PC-9 (cell line): ENCODE data around the gene CD151. TPM values are rescaled to one million over a fixed set of nuclear protein-coding genes. Genes with fewer than 3 reads are reported as not detected.

Experiments used
- BruUV-seq: library from RNA; stranded (reverse); fragments of 400-500 nt; replicated peaks from 2 replicates; lab custom pipeline; 2021; lab: Mats Ljungman, UMichigan
- CTCF ChIA-PET: fragments of 300-600 bp; sonication (Branson Sonifier 250); formaldehyde crosslinking; loops from one replicate; lab custom pipeline; 2022; ENCODE audit warnings: antibody characterized with exemption; lab: Charles Lee
- POLR2A ChIA-PET: fragments of 300-600 bp; sonication (Branson Sonifier 250); formaldehyde crosslinking; loops from one replicate; lab custom pipeline; 2022; ENCODE audit warnings: antibody characterized with exemption; ENCODE audit not compliant: unreplicated experiment; lab: Charles Lee
- DNase-seq, 2 experiments: peaks; one replicate each; pipeline versions ENCODE4 v3.0.0 to v3.0.0-alpha.2; 2015 to 2022; ENCODE audit warnings: mixed read lengths in 1 of 2
- H2AFZ ChIP-seq: fragments of 200-600 bp; sonication (generic); 2 replicates; pipeline ENCODE4 v1.8.1; 2017; ENCODE audit warnings: antibody characterized with exemption
- H3F3A ChIP-seq: fragments of 200-600 bp; sonication (generic); 2 replicates; pipeline ENCODE4 v1.8.1; 2017; ENCODE audit warnings: antibody characterized with exemption, mild to moderate bottlenecking, low read depth; ENCODE audit not compliant: insufficient read depth
- H3K27ac ChIP-seq: fragments of 200-600 bp; sonication (generic); 2 replicates; pipeline ENCODE4 v1.6.1; 2016; ENCODE audit warnings: mixed run types
- H3K27me3 ChIP-seq: fragments of 200-600 bp; sonication (generic); 2 replicates; pipeline ENCODE4 v1.6.1; 2016; ENCODE audit warnings: low read depth, mixed run types; ENCODE audit not compliant: insufficient read depth
- H3K36me3 ChIP-seq: fragments of 200-600 bp; sonication (generic); 2 replicates; pipeline ENCODE4 v1.6.1; 2016; ENCODE audit warnings: low read depth, mixed run types
- H3K4me1 ChIP-seq: fragments of 200-600 bp; sonication (generic); replicated peaks from 2 replicates; pipeline ENCODE4 v1.6.1; 2016; ENCODE audit warnings: mixed run types; ENCODE audit not compliant: insufficient read depth
- H3K4me2 ChIP-seq: fragments of 200-600 bp; sonication (generic); 2 replicates; pipeline ENCODE4 v1.6.1; 2017; ENCODE audit warnings: mixed run types
- H3K4me3 ChIP-seq: fragments of 200-600 bp; sonication (generic); 2 replicates; pipeline ENCODE4 v1.6.1; 2016; ENCODE audit warnings: mixed run types
- H3K79me2 ChIP-seq: fragments of 200-600 bp; sonication (generic); 2 replicates; pipeline ENCODE4 v1.6.1; 2017; ENCODE audit warnings: low read depth, mixed run types
- H3K9me2 ChIP-seq: fragments of 200-600 bp; sonication (generic); 2 replicates; pipeline ENCODE4 v1.8.1; 2017; ENCODE audit warnings: mild to moderate bottlenecking; ENCODE audit not compliant: insufficient read depth
- H3K9me3 ChIP-seq: fragments of 200-600 bp; sonication (generic); 2 replicates; pipeline ENCODE4 v1.8.1; 2016; ENCODE audit warnings: low read depth; ENCODE audit not compliant: insufficient read depth
- H4K20me1 ChIP-seq: fragments of 200-600 bp; sonication (generic); 2 replicates; pipeline ENCODE4 v1.8.1; 2017; ENCODE audit not compliant: insufficient read depth
- CTCF ChIP-seq: fragments of 200-600 bp; sonication (generic); conservative IDR thresholded peaks from 2 replicates; pipeline ENCODE4 v1.6.1; 2017; ENCODE audit warnings: mixed run types, antibody characterized with exemption, mild to moderate bottlenecking, moderate library complexity
- EZH2 ChIP-seq: fragments of 200-600 bp; sonication (generic); IDR thresholded peaks from 2 replicates; pipeline ENCODE4 v1.8.0; 2017; ENCODE audit warnings: antibody characterized with exemption, low read depth
- intact Hi-C: fragments of 100-400 bp; cut with micrococcal nuclease; formaldehyde crosslinking; loops from one replicate; pipeline ENCODE4 v1.10.0; 2022; ENCODE audit not compliant: unreplicated experiment
- total RNA-seq: library from RNA; stranded (reverse); gene quantifications from 2 replicates; pipeline ENCODE4 v1.2.3, GENCODE V29; 2021

Gene CD151
- total RNA-seq, 1 experiment from 2014 or later = 184 TPM

GRCh38 chr11:880447-880846 is 47.7 kb downstream of the CD151 start:
- Histone ChIP-seq H3K27ac (no peak overlapping the region), H3K79me2 (no peaks in the 10 kb centered on the region), H3K4me1 (no peaks in the 10 kb centered on the region), H3K9me2 (no peaks in the 10 kb centered on the region), H3K36me3 (no peaks in the 10 kb centered on the region), H2AFZ (no peak overlapping the region), H3K9me3 (no peaks in the 10 kb centered on the region), H3K4me2 (no peak overlapping the region), H3K27me3 (no peaks in the 10 kb centered on the region), H3F3A (peaks cover 6% of the 10 kb centered on the region; the same call in 1 of the 2 replicates), H3K4me3 (no peak overlapping the region), H4K20me1 (peaks cover 2% of the 10 kb centered on the region)
- no TSS peak for BruUV-seq
- ChIA-PET POLR2A (no interaction called here), CTCF (no interaction called here)
- intact Hi-C loops = no loop called here
- no peak for TF ChIP-seq CTCF
- TF ChIP-seq EZH2 = no peak
- no peak for DNase-seq

DNA sequence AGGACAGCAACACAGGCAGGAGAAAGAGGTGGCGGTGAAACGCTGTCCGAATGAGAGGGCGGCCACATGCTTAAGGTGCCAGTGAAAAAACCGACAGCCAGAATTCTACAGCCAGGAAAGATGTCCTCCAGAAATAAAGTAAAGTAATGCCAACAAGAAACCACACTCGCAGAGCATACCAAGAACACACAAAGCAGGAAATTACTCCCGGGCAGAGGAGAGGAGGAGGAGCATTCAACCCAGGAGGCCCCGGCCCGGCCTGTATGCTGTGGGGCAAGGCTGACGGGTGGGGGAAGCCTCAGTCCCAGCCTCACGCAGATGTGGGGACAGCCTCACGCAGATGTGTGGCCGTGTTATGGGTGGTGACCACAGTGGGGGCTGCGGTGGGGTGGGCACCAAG is 49.8 kb downstream of the CD151 start:
- Histone ChIP-seq H3K4me1 (no peaks in the 10 kb centered on the region), H3K4me2 (no peak overlapping the region), H3K27ac (no peak overlapping the region), H3F3A (peaks cover 6% of the 10 kb centered on the region; the same call in 1 of the 2 replicates), H3K27me3 (no peaks in the 10 kb centered on the region), H2AFZ (no peak overlapping the region), H3K79me2 (no peaks in the 10 kb centered on the region), H3K9me2 (no peaks in the 10 kb centered on the region), H3K36me3 (no peaks in the 10 kb centered on the region), H3K4me3 (no peak overlapping the region), H4K20me1 (peaks cover 2% of the 10 kb centered on the region; the same call in 1 of the 2 replicates), H3K9me3 (no peaks in the 10 kb centered on the region)
- intact Hi-C loops = no loop called here
- BruUV-seq = no TSS peak
- ChIA-PET POLR2A (no interaction called here), CTCF (no interaction called here)
- TF ChIP-seq EZH2 (no peak), CTCF (no peak)
- no peak for DNase-seq

GRCh38 chr11:883527-883926 is 50.8 kb downstream of the CD151 start:
- no peaks in the 10 kb centered on the region for H3K9me3 ChIP-seq
- H3K36me3 ChIP-seq = no peaks in the 10 kb centered on the region
- no TSS peak for BruUV-seq
- no peaks in the 10 kb centered on the region for H3F3A ChIP-seq
- H3K4me1 ChIP-seq = no peaks in the 10 kb centered on the region
- no peak overlapping the region for H3K27ac ChIP-seq
- CTCF ChIA-PET = no interaction called here
- no peaks in the 10 kb centered on the region for H3K27me3 ChIP-seq
- DNase-seq = no peak
- no peak overlapping the region for H3K4me3 ChIP-seq
- TF ChIP-seq CTCF = no peak
- no peak for TF ChIP-seq EZH2
- H3K9me2 ChIP-seq = no peaks in the 10 kb centered on the region
- no peaks in the 10 kb centered on the region for H4K20me1 ChIP-seq
- H3K79me2 ChIP-seq = no peaks in the 10 kb centered on the region
- POLR2A ChIA-PET = no interaction called here
- H3K4me2 ChIP-seq = no peak overlapping the region
- H2AFZ ChIP-seq = no peak overlapping the region
- intact Hi-C loops = no loop called here
